GM18907 (cell line): Measurements from ENCODE around the gene KLF15.
"Not testable (repeated sequence)": the region's sequence is repeated elsewhere in the genome, so short reads cannot be mapped to it uniquely, and the experiment has no call there.

Experiments
- ATAC-seq: cut with Tn5 transposase; IDR thresholded peaks from one replicate; pipeline ENCODE4 v1.9.1; 2021; ENCODE audit warnings: mild to moderate bottlenecking, moderate library complexity; ENCODE audit not compliant: unreplicated experiment

KLF15 gene

DNA sequence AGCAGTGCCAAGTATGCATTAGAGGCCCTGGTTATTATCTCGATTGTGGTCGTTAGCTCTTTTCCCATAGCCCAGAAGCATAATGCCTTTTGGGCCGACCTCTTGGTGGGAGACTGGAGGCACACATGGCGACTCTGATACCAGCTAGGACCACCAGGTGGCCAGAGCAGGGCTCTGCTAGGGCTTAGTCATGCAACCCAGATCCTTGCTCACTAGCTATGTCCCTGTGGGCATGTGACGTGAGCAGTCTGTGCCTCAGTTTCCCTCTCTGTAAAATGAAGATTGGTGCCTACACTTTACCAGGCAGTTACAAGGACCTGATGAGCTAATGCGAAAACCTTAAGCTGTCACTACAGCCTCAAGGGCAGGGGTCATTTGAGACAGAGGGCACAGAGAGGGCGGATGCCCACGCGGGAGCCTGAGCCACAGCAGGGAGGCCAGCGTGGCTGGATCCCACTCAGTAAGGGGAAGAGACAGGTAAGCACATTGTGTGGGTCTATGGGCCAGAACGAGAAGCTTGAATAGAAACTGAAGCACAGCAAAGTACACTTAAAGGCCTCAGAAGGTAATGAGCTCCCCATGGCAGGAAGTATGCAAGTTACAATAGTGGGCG, 8.8 kb downstream of the KLF15 start:
- ATAC-seq: no peak

DNA sequence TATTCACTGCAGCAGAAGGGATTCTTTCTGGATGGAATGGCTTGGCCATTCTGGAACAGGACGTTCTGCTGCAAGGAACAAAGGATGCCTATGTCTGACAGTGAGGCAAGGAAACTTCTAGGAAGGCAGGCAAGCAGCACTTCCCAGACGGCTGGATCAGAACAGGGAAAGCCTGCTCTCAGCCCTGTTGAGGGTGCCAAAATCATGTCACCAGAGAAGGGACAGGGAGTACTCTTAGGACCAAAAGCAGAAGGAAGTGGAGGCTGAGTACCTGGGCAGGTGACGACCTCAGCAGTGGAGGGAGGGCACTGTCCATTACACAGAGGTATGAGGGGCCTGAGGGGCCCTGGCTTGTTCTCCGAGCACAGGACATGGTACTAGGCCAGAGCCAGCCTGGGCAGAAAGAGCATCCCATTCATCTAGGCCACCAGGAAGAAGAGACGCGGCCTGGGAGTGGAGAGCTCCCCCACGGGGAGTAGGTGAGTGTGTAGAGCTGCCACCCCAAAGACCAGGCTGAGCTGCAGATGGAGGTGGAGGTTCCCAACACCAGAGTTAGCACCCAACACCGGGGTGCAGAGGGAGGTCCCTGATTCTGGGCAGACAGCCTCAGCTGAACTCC, 9.6 kb downstream of the KLF15 start:
- ATAC-seq: no peak

DNA sequence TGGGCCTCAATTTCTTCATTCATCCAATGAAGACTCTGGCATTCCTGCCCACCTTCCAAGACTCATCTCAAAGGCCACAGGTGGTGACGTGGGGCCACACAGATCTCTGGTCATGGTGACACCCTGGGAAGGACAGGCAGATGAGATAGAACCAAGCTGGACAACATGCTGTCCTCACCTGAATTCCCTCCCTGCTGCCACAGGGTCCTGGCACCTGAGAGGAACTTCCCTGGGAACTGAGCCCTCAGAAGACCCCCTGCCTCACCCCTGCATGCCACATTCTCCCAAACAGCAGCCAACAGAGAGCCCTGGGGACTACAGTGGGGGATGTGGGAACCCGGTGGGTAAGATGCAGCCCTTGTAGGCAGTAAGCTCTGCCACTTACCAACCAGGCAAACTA, 10.7 kb downstream of the KLF15 start:
- ATAC-seq: no peak

GRCh38 chr3:126345641-126346460, 11.4 kb downstream of the KLF15 start:
- ATAC-seq: no peak

GRCh38 chr3:126345231-126345630, 12.0 kb downstream of the KLF15 start:
- no peak for ATAC-seq

DNA sequence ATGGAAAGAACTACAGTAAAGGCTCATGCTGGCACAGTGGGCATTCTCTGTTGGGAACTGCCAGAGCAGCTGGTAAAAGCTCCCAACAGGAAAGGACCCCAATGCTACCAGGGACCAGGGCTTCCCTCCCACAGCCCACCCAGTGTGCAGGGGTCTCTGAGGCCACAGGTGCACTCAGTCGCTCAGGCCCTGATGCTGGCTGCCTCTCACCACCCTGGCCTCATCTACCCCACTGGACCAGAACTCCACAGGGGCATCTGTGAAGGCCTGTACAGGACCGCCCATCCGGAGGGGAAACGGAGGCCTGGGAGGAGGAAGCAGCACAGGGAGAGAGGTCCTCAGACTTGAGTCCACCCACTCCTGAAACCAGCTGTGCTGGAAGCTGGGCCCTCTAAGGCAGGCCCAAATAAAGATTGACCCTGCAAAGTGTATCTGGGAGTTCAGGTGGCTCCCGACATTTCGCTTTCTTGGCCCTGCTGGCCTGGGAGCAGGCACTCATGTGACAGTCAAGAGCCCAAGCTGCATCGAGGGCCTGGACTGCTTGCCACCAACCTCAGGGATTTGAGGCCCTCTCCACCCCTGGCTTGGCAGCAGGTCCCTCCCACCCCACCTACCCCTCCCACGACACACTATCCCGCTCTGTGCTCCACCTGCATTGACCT, 12.7 kb downstream of the KLF15 start:
- ATAC-seq: no peak

GRCh38 chr3:126343649-126344035, 13.6 kb downstream of the KLF15 start:
- no peak for ATAC-seq

GRCh38 chr3:126342991-126343648, 14.1 kb downstream of the KLF15 start:
- ATAC-seq: no peak

DNA sequence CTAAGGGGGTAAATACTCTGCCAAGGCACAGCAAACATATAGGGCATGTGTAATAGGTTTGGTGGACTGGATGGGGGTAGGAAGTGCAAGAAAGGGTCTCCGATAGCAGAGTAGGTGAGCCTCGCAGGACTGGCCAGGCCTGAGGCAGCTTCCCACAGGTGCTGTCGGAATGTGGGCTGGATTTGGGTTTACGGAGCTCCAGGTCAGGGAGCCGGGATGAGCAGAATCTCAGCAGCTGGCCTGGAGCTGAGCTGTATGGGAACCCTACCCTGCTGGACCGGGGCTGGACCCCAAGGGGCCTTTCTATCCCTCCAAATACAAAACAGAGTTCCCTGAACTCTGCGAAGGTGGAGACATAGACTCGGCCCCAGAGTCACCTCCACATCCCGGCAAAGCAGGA, 15.0 kb downstream of the KLF15 start:
- no peak for ATAC-seq

GRCh38 chr3:126341755-126342150, 15.5 kb downstream of the KLF15 start:
- ATAC-seq: no peak

- no peak for ATAC-seq
Observed at GRCh38 chr3:126340943-126341754, 16.1 kb downstream of the KLF15 start.

DNA sequence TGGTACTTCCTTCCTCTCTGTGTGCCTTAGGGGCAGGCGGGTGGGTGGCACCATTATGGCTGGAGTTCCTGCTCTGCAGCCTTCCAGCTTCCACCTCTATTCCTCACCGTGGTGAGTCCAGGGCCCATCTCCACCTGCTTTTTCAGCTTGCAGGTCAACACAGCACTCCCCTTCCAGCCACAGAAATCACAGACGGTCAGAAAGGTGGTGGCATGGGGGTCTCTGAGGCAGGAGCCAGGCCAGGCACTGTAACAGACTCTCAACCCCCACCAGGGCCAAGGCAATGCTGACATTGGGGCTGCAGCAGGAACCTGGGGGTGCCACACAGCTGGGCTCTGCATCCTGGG, 16.6 kb downstream of the KLF15 start:
- ATAC-seq: no peak

DNA sequence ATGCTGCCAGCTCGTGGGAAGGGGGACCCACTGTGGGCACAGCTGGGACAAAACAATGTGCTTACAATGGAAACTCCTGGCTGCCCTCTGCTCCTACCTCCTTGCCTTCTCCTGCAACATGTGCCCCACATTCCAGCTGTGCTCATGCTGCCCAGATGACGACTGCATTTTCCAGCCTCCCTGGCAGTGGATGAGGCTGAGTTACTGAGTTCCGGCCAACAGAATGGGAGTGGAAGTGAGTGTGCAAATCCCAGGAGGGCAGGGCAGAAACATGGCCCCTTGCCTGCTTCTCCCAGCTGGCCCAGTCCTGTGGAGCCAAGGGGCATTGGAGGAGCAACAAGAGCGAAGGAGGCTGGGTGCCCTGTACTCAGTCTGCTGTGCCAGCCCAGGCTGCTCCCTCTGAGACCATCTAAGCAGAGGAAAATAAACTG, 17.1 kb downstream of the KLF15 start:
- no peak for ATAC-seq

DNA sequence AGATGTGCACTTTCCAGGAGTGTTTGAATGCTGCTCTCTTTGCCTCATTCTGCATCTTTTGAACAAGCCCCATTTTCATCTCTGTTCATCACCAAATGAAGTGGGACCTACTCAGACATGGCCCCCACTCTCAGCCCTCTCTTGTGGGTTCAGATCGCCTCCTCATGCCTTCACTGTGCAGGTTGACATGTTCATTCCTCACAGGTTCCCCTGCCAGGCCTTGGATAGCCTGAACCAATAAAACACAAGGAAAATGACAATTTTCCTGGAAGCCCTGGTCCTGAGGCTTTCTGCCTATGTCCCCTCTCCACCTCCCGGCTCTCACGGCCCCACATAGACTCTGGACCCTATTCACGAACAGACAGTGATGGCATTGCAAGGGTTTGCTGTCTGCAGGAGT, 17.7 kb downstream of the KLF15 start:
- ATAC-seq: no peak

DNA sequence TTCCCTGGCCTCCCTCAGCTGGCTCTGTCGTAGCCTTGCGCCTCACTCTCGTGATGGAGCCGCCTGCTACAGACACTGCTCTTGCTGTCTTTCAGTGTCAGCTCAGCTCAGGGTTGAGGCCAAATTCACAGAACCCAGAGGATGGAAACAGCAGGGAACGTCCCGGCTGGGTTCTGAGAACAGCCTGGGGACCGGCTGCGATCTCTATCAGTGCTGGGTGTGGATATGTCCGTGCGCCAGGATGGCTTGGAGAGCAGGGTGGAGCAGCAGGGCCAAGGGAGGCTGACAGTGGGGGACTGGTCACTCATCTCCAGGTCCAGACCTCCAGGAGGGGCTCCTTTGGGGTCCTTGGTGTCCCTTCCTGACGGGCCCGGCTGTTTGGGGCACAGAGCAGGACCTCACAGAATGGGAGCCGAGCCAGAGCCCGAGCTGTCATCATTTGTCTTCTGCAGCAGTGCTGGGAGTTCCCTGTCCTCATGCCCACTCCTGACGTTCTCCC, 18.4 kb downstream of the KLF15 start:
- ATAC-seq: no peak

DNA sequence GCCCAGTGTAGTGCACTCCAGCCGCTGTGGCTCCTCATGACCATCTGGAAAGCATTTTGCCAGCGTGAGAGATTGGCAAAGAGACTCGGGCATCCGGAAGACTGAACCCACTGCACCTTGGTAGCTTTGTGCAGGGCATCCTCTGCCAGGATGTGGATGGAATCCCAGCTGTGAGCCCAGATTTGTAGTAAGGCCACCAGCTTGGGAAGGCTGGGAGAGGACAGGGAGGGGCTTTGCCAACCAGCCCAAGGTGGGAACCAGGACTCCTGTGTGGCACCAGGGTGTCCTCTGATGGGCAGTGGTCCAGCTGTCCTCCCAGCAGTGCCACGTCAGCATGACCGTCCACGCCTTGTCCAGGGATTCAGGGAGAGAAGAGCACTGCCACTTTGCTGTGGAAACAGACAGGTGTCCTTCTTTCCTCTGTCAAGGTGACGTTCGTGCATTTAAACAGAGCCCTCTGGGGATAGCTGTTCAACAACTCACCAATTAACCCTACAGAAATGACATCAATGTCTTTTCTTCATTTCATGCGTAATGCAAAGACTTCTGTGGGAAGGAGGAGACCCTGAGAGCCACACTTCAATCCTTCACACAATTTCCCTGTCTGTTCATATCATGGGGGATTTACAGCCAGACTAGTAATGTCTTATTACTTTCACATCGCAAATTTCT, 19.1 kb downstream of the KLF15 start:
- ATAC-seq: no peak

GRCh38 chr3:126331812-126332336, 25.3 kb downstream of the KLF15 start:
- ATAC-seq: not testable (repeated sequence)

DNA sequence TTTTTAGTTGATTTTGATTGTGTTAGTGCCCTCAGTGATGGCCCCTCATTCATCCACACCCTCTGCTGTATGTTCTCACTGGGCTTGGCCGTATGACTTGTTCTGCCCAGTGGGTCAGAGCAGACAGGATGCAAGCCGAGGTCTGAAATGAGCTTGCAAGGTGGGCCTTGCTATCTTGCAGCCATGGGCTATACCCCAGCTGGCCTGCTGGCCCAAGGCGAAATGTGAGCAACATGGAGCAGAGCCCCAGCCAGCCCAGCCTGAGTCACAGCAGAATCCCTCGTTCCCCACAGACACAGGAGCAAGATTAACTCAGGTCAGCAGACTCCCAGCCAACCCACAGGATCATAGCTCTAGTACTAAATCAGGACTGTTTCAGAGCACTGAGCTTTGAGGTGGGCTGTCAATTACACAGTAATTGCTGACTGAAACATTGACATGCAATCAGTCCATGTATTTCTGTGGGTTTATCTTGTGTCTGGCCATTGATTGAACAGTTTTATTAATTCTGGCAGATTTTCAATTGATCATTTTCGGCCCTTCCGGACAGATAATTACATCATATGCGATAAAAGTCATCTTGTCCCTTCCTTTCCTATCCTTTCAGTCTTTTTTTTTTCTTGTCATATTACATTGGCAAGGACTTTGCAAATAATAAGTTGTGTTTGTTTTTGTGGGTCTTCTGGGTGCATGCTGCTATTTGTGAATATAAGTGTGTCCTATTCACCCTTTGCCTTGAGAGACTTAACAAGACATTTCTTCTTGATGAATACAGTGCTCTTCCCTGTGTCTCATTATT, 27.1 kb downstream of the KLF15 start:
- no peak for ATAC-seq

- no peak for ATAC-seq
Observed at GRCh38 chr3:126326629-126327028, 30.6 kb downstream of the KLF15 start.
